ENCODE results near the gene COX19. TPM values are rescaled to one million over a fixed set of nuclear protein-coding genes. Genes with fewer than 3 reads are reported as not detected.
"Not testable (repeated sequence)": the region's sequence is repeated elsewhere in the genome, so short reads cannot be mapped to it uniquely, and the experiment has no call there.

COX19 gene
- total and polyA plus RNA-seq, 2 donors (not counting 1 experiment from before 2014, with no cell fraction given), result 4.3 to 11.7 TPM

DNA sequence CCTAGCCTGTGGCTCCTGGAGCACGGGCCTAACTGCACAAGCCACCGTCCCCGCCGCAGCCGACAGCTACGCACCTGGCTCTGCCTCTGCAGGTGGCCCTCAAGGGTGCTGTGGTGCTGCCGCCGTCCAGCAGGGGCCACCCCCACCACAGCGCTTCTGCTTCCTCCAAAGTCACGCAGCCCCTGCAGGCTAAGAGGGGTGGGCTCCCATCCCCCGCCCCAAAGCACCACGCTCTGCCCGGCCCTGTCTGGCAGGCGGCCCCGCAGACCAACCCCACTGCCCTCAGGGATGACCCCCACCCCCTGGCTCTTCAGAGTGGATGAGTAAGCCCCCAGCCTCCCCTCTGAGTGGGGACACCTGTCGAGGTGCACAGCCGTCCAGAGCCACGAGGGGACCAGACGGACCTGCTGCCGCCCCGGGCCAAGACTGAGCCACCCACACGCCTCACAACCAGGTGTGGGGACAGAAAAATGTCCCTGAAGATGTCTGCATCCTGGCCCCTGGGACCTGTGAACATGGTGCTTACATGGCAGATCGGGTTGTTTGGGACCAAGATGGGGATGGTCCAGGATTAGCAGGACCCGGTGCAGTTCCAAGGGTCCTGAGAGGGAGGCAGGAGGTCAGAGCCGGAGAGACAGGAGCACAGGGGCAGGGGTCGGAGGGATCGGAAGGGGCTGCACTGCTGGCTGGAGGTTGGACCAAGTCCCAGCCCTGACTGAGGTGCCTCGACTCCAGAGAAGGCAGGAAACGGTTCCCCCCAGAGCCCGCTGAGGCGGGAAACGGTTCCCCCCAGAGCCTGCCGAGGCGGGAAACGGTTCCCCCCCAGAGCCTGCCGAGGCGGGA is 11.9 kb downstream of the COX19 start:
- Histone ChIP-seq H3K4me3 (replicated peaks in 1 of 4; ENCODE audit: control extremely low read depth in 1 of 4, insufficient read depth in 1 of 4, low read depth in 3 of 4, low read length in 4 of 4) (no peak overlapping the region), H3K79me2 (ENCODE audit: control insufficient read depth, insufficient read depth, low read length) (no peaks in the 10 kb centered on the region), H3K9ac (ENCODE audit: insufficient read depth, low read length) (no peak overlapping the region), H3K27ac (ENCODE audit: insufficient read depth, low read length) (no peak overlapping the region), H3K9me3 (ENCODE audit: control insufficient read depth, insufficient read depth, low read depth, low read length) (no peaks in the 10 kb centered on the region), H3K36me3 (ENCODE audit: control insufficient read depth, insufficient read depth, low read length) (peaks cover 11% of the 10 kb centered on the region), H2AFZ (ENCODE audit: low read length) (no peak overlapping the region), H3K4me1 (ENCODE audit: control insufficient read depth, extremely low read depth, insufficient read depth, low read length) (peaks cover 3% of the 10 kb centered on the region), H3K27me3 (ENCODE audit: control insufficient read depth, insufficient read depth, low read length) (peaks cover 4% of the 10 kb centered on the region), H3K4me2 (ENCODE audit: extremely low read depth, insufficient read depth, low read length) (no peak overlapping the region), H4K20me1 (ENCODE audit: control insufficient read depth, extremely low read depth, insufficient read depth, low read length) (no peaks in the 10 kb centered on the region)
- TF ChIP-seq EZH2 (IDR thresholded peaks at IDR 0.05; ENCODE audit: low read length, missing control alignments) (no peak), CTCF (conservative IDR thresholded peaks at IDR 0.05 in 1 of 2, IDR thresholded peaks at IDR 0.05 in 1 of 2; ENCODE audit: low read depth in 1 of 2, low read length in 2 of 2) (no peak)
- no peak for DNase-seq (ENCODE audit: low read depth in 2 of 2)

DNA sequence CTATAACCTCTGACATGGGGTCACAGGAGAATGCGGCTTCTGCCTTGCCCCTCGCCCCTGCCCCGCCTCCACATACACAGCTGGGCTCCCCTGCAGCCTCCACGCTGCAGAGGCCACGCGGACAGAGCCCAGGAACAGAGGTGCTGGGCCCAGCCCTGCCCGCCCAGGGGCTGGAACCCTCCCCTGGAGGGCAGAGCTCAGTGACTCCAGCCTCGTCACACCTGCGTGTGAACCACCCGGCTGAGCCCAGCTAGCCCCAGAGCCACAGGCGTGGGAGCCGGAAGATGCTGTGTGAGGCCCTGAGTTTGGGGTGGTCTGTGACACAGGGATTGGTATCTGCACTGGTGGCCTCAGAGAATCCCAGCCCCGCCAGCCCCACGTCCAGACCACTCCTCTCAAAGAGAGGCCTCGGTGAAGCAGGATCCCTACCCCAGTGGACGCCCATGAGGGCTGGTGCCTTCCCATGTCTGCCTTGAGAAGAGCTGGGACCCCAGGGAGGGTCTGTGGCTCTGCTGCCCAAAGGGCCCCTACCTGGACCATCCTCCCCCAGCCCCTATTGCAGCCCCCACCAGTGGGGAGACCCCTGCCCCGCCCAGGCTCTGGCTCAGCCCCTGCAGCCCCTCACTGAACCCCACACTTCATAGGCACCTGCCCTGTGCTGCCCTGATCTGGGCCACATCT is 12.8 kb downstream of the COX19 start:
- TF ChIP-seq EZH2 (IDR thresholded peaks at IDR 0.05; ENCODE audit: low read length, missing control alignments) (no peak), CTCF (conservative IDR thresholded peaks at IDR 0.05 in 1 of 2, IDR thresholded peaks at IDR 0.05 in 1 of 2; ENCODE audit: low read depth in 1 of 2, low read length in 2 of 2) (no peak)
- no peak for DNase-seq (ENCODE audit: low read depth in 2 of 2)
- Histone ChIP-seq H3K9ac (ENCODE audit: insufficient read depth, low read length) (no peak overlapping the region), H3K36me3 (ENCODE audit: control insufficient read depth, insufficient read depth, low read length) (peaks cover 3% of the 10 kb centered on the region), H3K4me2 (ENCODE audit: extremely low read depth, insufficient read depth, low read length) (no peak overlapping the region), H3K4me3 (replicated peaks in 1 of 4; ENCODE audit: control extremely low read depth in 1 of 4, insufficient read depth in 1 of 4, low read depth in 3 of 4, low read length in 4 of 4) (no peak overlapping the region), H3K9me3 (ENCODE audit: control insufficient read depth, insufficient read depth, low read depth, low read length) (no peaks in the 10 kb centered on the region), H3K27me3 (ENCODE audit: control insufficient read depth, insufficient read depth, low read length) (peaks cover 4% of the 10 kb centered on the region), H4K20me1 (ENCODE audit: control insufficient read depth, extremely low read depth, insufficient read depth, low read length) (no peaks in the 10 kb centered on the region), H3K27ac (ENCODE audit: insufficient read depth, low read length) (no peak overlapping the region), H2AFZ (ENCODE audit: low read length) (no peak overlapping the region), H3K4me1 (ENCODE audit: control insufficient read depth, extremely low read depth, insufficient read depth, low read length) (peaks cover 3% of the 10 kb centered on the region), H3K79me2 (ENCODE audit: control insufficient read depth, insufficient read depth, low read length) (no peaks in the 10 kb centered on the region)

- no peak overlapping the region for H3K9ac ChIP-seq (ENCODE audit: insufficient read depth, low read length)
- H4K20me1 ChIP-seq (ENCODE audit: control insufficient read depth, extremely low read depth, insufficient read depth, low read length), result no peaks in the 10 kb centered on the region
- H3K4me1 ChIP-seq (ENCODE audit: control insufficient read depth, extremely low read depth, insufficient read depth, low read length), result peaks cover 3% of the 10 kb centered on the region
- no peak for TF ChIP-seq CTCF (conservative IDR thresholded peaks at IDR 0.05 in 1 of 2, IDR thresholded peaks at IDR 0.05 in 1 of 2; ENCODE audit: low read depth in 1 of 2, low read length in 2 of 2)
- no peak for TF ChIP-seq EZH2 (IDR thresholded peaks at IDR 0.05; ENCODE audit: low read length, missing control alignments)
- H3K4me2 ChIP-seq (ENCODE audit: extremely low read depth, insufficient read depth, low read length), result no peak overlapping the region
- no peak for DNase-seq (ENCODE audit: low read depth in 2 of 2)
- H3K27me3 ChIP-seq (ENCODE audit: control insufficient read depth, insufficient read depth, low read length), result peaks cover 4% of the 10 kb centered on the region
- H3K27ac ChIP-seq (ENCODE audit: insufficient read depth, low read length), result no peak overlapping the region
- no peaks in the 10 kb centered on the region for H3K9me3 ChIP-seq (ENCODE audit: control insufficient read depth, insufficient read depth, low read depth, low read length)
- no peak overlapping the region for H2AFZ ChIP-seq (ENCODE audit: low read length)
- no peaks in the 10 kb centered on the region for H3K36me3 ChIP-seq (ENCODE audit: control insufficient read depth, insufficient read depth, low read length)
- H3K79me2 ChIP-seq (ENCODE audit: control insufficient read depth, insufficient read depth, low read length), result no peaks in the 10 kb centered on the region
- no peak overlapping the region for H3K4me3 ChIP-seq (replicated peaks in 1 of 4; ENCODE audit: control extremely low read depth in 1 of 4, insufficient read depth in 1 of 4, low read depth in 3 of 4, low read length in 4 of 4)
These were observed 13.6 kb downstream of the COX19 start for GRCh38 chr7:961546-962400.

DNA sequence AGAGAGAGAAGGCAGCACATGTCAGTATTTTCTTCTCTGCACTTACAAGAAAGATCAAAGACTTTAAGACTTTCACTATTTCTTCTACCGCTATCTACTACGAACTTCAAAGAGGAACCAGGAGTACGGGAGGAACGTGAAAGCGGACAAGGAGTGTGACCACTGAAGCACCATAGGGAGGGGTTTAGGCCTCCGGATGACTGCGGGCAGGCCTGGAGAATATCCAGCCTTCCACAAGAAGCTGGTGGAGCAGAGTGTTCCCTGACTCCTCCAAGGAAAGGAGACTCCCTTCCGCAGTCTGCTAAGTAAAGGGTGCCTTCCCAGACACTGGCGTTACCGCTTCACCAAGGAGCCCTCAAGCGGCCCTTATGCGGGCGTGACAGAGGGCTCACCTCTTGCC is 14.4 kb downstream of the COX19 start:
- not testable (repeated sequence) for H2AFZ ChIP-seq (ENCODE audit: low read length); H3K9ac ChIP-seq (ENCODE audit: insufficient read depth, low read length); DNase-seq (ENCODE audit: low read depth in 2 of 2)

More for the DNA sequence above, 14.4 kb downstream of the COX19 start:
- not testable (repeated sequence) for H3K9me3 ChIP-seq (ENCODE audit: control insufficient read depth, insufficient read depth, low read depth, low read length); H4K20me1 ChIP-seq (ENCODE audit: control insufficient read depth, extremely low read depth, insufficient read depth, low read length); H3K4me2 ChIP-seq (ENCODE audit: extremely low read depth, insufficient read depth, low read length); H3K79me2 ChIP-seq (ENCODE audit: control insufficient read depth, insufficient read depth, low read length); H3K4me1 ChIP-seq (ENCODE audit: control insufficient read depth, extremely low read depth, insufficient read depth, low read length); H3K27ac ChIP-seq (ENCODE audit: insufficient read depth, low read length); H3K36me3 ChIP-seq (ENCODE audit: control insufficient read depth, insufficient read depth, low read length); H3K27me3 ChIP-seq (ENCODE audit: control insufficient read depth, insufficient read depth, low read length); H3K4me3 ChIP-seq (replicated peaks in 1 of 4; ENCODE audit: control extremely low read depth in 1 of 4, insufficient read depth in 1 of 4, low read depth in 3 of 4, low read length in 4 of 4)

All from fibroblast of lung (primary cell).